NCI-H748 (cell line): Measurements from ENCODE around the gene ZC3H7B.
"Not testable (repeated sequence)": the region's sequence is repeated elsewhere in the genome, so short reads cannot be mapped to it uniquely, and the experiment has no call there.

ENCODE experiments used
- DNase-seq: peaks from one replicate; lab custom pipeline; 2025; ENCODE audit not compliant: unreplicated experiment; lab: John Stamatoyannopoulos, UW

The ZC3H7B gene

GRCh38 chr22:41377846-41378245 lies 76.5 kb downstream of the ZC3H7B start:
- no peak for DNase-seq

DNA sequence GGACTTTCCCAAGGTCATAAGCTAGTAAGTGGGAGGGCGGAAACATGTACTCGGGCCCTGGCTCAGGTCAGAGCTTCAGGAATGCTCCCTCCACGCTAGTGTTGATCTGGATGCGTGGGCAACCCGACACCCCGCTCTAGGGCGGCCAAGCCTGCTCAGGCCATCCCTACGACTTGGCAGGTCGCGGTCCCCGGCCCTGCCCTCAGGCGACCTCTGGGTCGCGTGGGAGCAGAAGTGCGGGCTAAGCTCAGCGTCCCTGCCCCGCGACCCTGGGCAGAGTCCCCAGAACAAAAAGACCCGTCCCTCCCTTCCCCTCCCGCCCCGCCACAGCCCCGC lies 79.6 kb downstream of the ZC3H7B start:
- DNase-seq = peak; percentile 84

DNA sequence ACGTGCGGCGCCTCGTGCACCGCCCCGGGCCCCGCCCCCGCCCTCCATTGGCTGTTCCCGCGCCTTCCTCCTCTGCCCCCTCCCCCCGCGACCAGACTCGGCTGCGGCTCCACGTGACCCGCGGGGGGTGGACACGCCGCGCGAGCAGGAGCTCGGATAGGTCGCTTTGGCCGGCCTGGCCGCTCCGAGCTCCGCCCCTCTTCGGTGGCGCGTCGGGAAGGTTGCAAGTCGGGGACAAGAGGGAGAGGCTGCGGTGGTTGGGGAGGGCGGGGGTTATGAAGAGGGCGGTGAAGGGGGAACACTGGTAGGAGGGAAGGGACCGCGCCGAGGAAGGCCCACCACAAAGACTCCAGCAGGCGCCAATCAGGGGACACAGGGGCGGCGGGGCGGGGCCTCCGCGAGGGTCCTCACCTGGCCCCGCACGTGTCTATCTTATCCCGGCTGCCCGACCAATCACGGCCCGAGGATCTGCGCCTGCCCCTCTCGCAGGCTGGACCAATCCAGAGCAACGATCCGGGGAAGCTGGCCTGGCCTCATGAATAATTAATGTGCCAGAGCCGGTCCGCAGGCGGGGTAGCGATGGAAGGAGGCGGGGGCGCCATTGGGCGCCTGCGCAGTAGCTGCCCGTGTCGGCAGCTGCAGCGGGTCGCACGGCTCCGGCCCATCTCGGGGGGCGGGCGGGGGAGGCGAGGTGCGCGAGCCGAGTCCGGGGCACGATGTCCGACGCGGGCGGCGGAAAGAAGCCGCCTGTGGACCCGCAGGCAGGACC lies 80.2 kb downstream of the ZC3H7B start, which contains the start of gene TEF:
Gene TEF, plus strand, starts transcription at position 614 of the 769 bp plus-strand sequence. Its CDS starts 103 bp downstream, at position 717.
- peak; percentile 100 for DNase-seq

DNA sequence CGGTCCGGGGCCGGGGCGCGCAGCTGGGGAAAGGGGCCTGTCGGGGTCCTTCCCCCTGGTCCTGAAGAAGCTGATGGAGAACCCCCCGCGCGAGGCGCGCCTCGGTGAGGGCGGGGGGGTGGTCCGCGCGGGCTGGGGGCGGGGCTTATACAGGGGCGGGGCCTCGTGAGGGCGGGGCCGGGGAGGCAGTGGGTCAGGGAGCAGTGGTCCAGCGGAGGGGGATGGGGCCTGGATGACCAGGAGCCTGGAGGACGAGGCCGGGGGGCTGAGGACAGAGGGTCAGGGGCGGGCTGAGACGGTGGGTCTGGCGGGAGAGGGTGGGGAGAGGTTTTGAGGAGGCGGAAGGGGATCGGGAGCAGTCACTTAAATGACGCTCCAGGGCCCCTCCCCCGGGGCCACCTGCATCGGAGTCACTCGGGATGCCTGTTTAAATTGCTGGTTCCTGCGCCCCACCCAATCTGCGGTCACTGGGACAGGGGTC lies 80.8 kb downstream of the ZC3H7B start:
- peak; percentile 73 for DNase-seq

GRCh38 chr22:41382610-41383009 lies 81.3 kb downstream of the ZC3H7B start:
- DNase-seq = peak; percentile 50

GRCh38 chr22:41383085-41383484 lies 81.8 kb downstream of the ZC3H7B start:
- peak; percentile 23 for DNase-seq

GRCh38 chr22:41384128-41384527 lies 82.8 kb downstream of the ZC3H7B start:
- DNase-seq = no peak

DNA sequence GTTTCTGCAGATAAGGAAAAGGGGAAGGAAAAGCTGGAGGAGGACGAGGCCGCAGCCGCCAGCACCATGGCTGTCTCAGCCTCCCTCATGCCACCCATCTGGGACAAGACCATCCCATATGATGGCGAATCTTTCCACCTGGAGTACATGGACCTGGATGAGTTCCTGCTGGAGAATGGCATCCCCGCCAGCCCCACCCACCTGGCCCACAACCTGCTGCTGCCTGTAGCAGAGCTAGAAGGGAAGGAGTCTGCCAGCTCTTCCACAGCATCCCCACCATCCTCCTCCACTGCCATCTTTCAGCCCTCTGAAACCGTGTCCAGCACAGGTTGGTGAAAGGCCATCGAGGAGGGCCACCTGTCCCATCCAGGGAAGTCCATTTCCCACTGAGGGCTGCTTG lies 86.0 kb downstream of the ZC3H7B start:
- DNase-seq = no peak

- no peak for DNase-seq
Measured at GRCh38 chr22:41394012-41394356, 92.7 kb downstream of the ZC3H7B start.

DNA sequence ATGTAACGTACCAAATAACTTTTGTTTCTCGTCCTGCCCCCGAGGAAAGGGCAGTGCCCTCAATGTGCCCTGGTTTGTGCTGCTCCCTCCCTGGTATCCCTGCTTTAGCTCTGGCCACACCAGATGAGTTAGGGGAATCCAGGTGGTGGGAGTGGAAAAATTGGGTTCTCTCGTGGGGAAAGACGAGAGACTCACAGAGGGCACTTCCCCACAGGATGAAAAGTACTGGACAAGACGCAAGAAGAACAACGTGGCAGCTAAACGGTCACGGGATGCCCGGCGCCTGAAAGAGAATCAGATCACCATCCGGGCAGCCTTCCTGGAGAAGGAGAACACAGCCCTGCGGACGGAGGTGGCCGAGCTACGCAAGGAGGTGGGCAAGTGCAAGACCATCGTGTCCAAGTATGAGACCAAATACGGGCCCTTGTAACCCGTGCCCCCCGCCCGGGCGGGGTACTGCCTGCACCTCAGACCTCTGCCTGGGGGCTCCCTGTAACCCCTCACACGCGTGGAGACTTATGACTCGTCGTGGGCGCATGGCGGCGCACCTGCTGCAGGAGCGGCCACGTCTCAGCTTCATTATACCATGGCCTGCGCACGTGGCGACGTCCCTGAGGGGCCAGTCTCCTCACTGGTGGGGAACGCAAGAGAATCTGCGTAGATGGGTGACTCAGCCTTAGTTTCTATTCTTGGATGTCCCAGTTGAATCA lies 94.4 kb downstream of the ZC3H7B start:
- no peak for DNase-seq

DNA sequence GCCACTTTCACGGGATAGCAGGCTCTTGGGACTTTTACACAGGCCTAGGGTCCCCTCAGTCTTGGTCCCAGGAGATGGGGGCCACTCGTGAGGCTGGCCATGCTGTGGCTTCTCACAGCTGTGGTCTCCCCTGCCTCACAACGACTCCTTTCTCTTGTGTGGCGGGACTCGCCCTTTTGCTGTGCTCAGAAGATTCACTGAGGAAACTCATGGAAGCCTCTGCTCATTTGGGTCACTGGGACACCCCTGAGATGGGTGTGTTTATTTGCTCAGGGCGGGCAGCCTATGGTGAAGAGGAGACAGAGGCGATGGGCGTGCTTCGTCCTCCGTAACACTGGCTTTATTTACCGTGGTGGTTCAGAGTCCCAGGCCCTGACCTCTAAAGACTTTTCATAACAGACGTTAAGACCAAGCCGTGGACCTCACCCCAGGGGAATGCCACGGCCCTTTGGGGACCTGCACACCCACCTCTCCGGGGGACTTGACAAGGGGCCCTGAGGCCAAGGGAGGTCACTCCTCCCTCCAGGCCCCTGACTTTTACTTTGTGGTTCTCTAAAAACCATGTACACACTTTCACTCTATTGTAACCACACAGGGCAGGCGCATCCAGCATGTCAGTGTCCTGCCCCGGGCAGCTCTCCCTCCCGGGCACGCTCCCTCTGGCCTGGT lies 96.0 kb downstream of the ZC3H7B start:
- no peak for DNase-seq

DNA sequence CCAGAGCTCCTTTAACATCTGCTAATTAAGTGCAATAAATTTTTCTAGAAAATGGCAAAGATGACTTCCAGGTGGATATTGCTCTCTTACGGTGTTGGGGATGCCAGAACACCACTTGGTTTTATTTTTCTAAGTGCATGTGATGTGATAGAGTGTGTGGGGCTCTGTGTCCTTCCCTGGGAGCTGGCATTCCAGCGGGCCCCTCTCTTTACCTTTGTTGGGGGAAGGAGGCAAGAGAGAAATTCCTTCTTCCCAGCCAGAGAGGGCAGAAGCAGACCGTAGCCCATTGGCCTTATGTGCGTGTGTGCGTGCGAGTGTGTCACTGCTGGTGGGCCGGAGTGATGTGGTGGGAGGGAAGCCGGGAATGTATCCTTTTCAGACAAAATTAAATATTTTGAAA lies 97.6 kb downstream of the ZC3H7B start:
- DNase-seq = no peak

DNA sequence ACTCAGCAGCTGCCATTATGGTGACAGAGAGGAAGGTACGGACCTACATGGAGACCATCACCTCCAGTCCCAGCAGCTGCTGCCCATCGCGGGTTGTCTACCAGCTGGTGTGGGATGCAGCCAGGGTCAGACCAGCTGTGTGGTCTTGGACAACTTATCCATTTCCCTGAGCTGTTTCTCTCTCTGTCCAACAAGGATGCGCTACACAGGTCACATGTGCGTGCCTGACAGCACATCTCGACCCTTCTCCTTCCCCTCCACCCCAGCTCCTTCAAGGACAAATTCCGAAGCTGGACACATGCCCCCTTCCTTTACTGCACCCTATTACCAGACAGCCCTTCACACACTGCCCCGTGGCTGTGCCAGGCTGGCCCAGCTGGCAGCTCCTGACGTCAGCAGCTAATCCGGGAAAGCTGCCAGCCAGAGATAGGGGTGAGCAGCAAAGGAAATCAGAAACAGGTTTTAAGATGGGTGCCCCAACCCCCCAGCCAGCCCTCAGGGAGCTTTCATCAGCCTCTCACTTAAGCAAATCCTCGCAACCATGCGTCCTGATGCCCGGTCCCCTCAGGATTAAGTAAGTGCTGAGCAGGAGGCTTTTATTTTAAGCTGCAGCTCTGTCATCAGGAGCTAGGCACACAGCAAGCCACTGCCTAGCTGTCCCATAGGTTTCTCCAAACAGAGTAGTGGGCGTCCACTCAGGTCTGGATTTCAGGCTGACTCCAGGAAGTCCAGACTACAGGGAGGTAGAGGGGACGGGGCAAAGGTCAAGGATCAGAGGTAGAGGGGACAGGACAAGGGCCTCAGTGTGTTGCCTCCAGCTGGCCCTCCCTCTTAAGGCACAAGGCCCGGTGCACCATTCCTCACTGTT lies 100.7 kb downstream of the ZC3H7B start:
- no peak for DNase-seq

DNA sequence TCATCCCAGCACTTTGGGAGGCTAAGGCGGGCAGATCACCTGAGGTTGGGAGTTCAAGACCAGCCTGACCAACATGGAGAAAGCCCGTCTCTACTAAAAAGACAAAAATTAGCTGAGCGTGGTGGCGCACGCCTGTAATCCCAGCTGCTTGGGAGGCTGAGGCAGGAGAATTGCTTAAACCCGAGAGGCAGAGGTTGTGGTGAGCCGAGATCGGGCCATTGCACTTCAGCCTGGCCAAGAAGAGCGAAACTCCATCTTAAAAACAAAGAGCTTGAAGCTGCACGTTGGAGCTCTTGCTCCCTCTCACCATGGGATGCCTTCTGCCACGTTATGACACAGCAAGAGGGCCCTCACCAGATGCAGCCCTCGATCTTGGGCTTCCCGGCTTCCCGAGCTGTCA lies 101.5 kb downstream of the ZC3H7B start:
- not testable (repeated sequence) for DNase-seq

DNA sequence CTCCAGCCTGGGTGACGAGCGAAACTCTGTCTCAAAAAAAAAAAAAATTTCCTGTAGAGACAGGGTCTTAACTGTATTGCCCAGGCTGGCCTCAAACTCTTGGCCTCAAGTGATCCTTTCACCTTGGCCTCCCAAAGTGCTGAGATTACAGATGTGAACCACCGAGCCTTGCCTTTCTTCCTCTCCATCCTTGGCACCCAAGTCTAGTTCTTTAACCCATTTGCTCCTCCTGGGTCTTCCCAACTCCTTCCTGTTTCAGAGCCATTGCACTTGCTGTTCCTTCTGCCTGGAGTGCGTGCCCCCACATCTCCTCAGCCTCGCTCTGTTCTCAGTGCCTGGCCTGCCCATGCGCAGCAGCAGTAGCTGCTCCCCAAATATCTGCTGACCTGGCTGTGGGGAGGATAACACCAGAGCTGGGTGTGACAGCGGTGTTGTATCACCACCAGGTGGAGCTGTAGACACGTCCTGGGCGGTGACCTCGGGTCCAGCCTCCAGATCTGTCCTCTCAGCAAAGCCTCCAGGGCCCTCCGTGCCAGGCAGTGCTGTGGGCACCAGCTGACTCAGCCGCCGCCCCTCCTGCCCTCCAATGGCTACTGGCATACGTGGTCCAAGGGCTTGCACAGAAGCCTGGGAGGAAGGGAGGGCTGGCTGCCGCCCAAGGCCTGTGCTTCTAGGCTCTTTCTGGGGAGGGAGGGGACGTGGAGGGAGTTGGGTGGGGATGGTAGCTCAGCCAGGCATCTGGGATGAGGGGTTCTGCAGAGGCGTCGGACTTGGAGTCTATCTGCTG lies 102.4 kb downstream of the ZC3H7B start:
- peak; percentile 82 for DNase-seq

GRCh38 chr22:41405588-41405987 lies 104.3 kb downstream of the ZC3H7B start:
- no peak for DNase-seq

GRCh38 chr22:41406410-41406809 lies 105.1 kb downstream of the ZC3H7B start:
- no peak for DNase-seq

GRCh38 chr22:41407433-41407832 lies 106.1 kb downstream of the ZC3H7B start:
- no peak for DNase-seq

GRCh38 chr22:41408665-41409064 lies 107.3 kb downstream of the ZC3H7B start:
- DNase-seq = no peak
